ENCODE measurements around the gene MAN1B1.

The MAN1B1 gene

GRCh38 chr9:137083394-137084004 lies 3.3 kb upstream of the MAN1B1 start (continued):
- TF ChIP-seq, protein P1, sequence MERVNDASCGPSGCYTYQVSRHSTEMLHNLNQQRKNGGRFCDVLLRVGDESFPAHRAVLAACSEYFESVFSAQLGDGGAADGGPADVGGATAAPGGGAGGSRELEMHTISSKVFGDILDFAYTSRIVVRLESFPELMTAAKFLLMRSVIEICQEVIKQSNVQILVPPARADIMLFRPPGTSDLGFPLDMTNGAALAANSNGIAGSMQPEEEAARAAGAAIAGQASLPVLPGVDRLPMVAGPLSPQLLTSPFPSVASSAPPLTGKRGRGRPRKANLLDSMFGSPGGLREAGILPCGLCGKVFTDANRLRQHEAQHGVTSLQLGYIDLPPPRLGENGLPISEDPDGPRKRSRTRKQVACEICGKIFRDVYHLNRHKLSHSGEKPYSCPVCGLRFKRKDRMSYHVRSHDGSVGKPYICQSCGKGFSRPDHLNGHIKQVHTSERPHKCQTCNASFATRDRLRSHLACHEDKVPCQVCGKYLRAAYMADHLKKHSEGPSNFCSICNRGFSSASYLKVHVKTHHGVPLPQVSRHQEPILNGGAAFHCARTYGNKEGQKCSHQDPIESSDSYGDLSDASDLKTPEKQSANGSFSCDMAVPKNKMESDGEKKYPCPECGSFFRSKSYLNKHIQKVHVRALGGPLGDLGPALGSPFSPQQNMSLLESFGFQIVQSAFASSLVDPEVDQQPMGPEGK (CRISPR knock-in tag; IDR thresholded peaks at IDR 0.05; ENCODE audit: borderline replicate concordance), result no peak

GRCh38 chr9:137084526-137084925 lies 2.3 kb upstream of the MAN1B1 start:
- TF ChIP-seq, protein P1 (CRISPR knock-in tag; IDR thresholded peaks at IDR 0.05; ENCODE audit: borderline replicate concordance), result no peak
- TF ChIP-seq GLIS3 (CRISPR knock-in tag; IDR thresholded peaks at IDR 0.05) (no peak), TSHZ2 (CRISPR knock-in tag; IDR thresholded peaks at IDR 0.05) (no peak), ZFP3 (CRISPR knock-in tag; IDR thresholded peaks at IDR 0.05) (no peak), SNAI2 (CRISPR knock-in tag; IDR thresholded peaks at IDR 0.05) (no peak), POU6F1 (CRISPR knock-in tag; IDR thresholded peaks at IDR 0.05; ENCODE audit: borderline replicate concordance, low read depth) (no peak), ARNTL (CRISPR knock-in tag; IDR thresholded peaks at IDR 0.05; ENCODE audit: borderline replicate concordance, low read depth) (no peak), BACH2 (CRISPR knock-in tag; IDR thresholded peaks at IDR 0.05; ENCODE audit: borderline replicate concordance) (no peak), CREB5 (CRISPR knock-in tag; IDR thresholded peaks at IDR 0.05; ENCODE audit: low read depth) (no peak), ESRRG (CRISPR knock-in tag; IDR thresholded peaks at IDR 0.05) (no peak)
- TF ChIP-seq, protein P2, sequence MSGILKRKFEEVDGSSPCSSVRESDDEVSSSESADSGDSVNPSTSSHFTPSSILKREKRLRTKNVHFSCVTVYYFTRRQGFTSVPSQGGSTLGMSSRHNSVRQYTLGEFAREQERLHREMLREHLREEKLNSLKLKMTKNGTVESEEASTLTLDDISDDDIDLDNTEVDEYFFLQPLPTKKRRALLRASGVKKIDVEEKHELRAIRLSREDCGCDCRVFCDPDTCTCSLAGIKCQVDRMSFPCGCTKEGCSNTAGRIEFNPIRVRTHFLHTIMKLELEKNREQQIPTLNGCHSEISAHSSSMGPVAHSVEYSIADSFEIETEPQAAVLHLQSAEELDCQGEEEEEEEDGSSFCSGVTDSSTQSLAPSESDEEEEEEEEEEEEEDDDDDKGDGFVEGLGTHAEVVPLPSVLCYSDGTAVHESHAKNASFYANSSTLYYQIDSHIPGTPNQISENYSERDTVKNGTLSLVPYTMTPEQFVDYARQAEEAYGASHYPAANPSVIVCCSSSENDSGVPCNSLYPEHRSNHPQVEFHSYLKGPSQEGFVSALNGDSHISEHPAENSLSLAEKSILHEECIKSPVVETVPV (CRISPR knock-in tag; IDR thresholded peaks at IDR 0.05), result no peak
- no peak for ATAC-seq

DNA sequence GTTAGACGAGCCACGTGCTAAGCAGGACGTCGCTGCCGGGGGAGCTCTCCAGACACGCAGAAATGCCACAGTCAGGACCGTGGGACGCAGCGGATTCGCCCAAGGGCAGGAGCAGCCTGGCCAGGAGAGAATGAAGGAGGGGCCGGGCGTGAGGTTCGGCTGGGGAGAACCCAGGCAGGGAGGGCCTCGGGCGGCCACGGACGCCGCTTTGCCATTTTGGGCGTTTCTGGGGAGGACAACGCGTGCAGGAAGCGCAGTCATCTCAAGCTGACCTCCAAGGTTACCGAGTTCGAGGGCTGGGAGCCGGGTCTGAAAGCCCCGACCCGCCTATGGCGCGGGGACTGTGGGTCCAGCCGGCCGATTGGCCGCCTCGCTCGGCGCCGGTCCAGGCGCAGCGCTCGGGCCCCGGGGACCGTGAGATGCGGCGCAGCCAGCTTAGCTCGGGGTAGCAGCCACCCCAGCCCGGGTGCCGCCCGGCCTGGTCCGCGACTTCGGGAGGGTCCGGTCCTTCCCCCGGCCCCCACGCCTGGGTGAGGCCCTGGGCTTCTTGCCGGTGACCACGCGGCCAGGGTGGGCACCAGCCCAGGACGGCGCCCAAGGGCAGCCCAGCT lies 760 bp upstream of the MAN1B1 start:
- ATAC-seq, result peak; percentile 21
- TF ChIP-seq, protein P1 (CRISPR knock-in tag; IDR thresholded peaks at IDR 0.05; ENCODE audit: borderline replicate concordance), result no peak
- no peak for TF ChIP-seq ZNF8 (CRISPR knock-in tag; IDR thresholded peaks at IDR 0.05)
- TF ChIP-seq ISL1 (CRISPR knock-in tag; IDR thresholded peaks at IDR 0.05), result no peak
- no peak for TF ChIP-seq TCF4 (CRISPR knock-in tag; IDR thresholded peaks at IDR 0.05; ENCODE audit: borderline replicate concordance)
- TF ChIP-seq ZNF70 (CRISPR knock-in tag; IDR thresholded peaks at IDR 0.05), result no peak
- no peak for TF ChIP-seq POU6F1 (CRISPR knock-in tag; IDR thresholded peaks at IDR 0.05; ENCODE audit: borderline replicate concordance, low read depth)
- TF ChIP-seq CREB5 (CRISPR knock-in tag; IDR thresholded peaks at IDR 0.05; ENCODE audit: low read depth), result no peak
- no peak for TF ChIP-seq ZFP3 (CRISPR knock-in tag; IDR thresholded peaks at IDR 0.05)
- no peak for TF ChIP-seq SNAI2 (CRISPR knock-in tag; IDR thresholded peaks at IDR 0.05)
- TF ChIP-seq ZFP30 (CRISPR knock-in tag; IDR thresholded peaks at IDR 0.05), result no peak
- TF ChIP-seq OSR1 (CRISPR knock-in tag; IDR thresholded peaks at IDR 0.05), result no peak
- TF ChIP-seq ESRRG (CRISPR knock-in tag; IDR thresholded peaks at IDR 0.05), result no peak
- TF ChIP-seq ARNTL (CRISPR knock-in tag; IDR thresholded peaks at IDR 0.05; ENCODE audit: borderline replicate concordance, low read depth), result no peak
- TF ChIP-seq RARB (CRISPR knock-in tag; IDR thresholded peaks at IDR 0.05), result no peak
- TF ChIP-seq CSDC2 (CRISPR knock-in tag; IDR thresholded peaks at IDR 0.05), result no peak
